HG02943 (cell line): Measurements from ENCODE around the gene MST1.
"Not testable (repeated sequence)": the region's sequence is repeated elsewhere in the genome, so short reads cannot be mapped to it uniquely, and the experiment has no call there.

Source experiments
- ATAC-seq: cut with Tn5 transposase; IDR thresholded peaks from one replicate; pipeline ENCODE4 v1.9.1; 2021; ENCODE audit warnings: mild to moderate bottlenecking, low read depth, moderate library complexity; ENCODE audit not compliant: unreplicated experiment

Gene MST1

GRCh38 chr3:49702672-49703071, 13.4 kb upstream of the MST1 start:
- ATAC-seq: no peak

GRCh38 chr3:49701388-49702077, 12.3 kb upstream of the MST1 start:
- ATAC-seq: no peak

GRCh38 chr3:49700453-49701128, 11.3 kb upstream of the MST1 start:
- ATAC-seq: no peak

- ATAC-seq: no peak
Observed at GRCh38 chr3:49700014-49700413, 10.7 kb upstream of the MST1 start.

- ATAC-seq: no peak
Observed at GRCh38 chr3:49699281-49699979, 10.2 kb upstream of the MST1 start.

- ATAC-seq: not testable (repeated sequence)
Observed at GRCh38 chr3:49695350-49696015, 6.2 kb upstream of the MST1 start.

- not testable (repeated sequence) for ATAC-seq
Observed at GRCh38 chr3:49694409-49695070, 5.3 kb upstream of the MST1 start.

GRCh38 chr3:49691481-49691880, 2.2 kb upstream of the MST1 start:
- ATAC-seq: not testable (repeated sequence)

GRCh38 chr3:49690856-49691255, 1.6 kb upstream of the MST1 start:
- not testable (repeated sequence) for ATAC-seq

- not testable (repeated sequence) for ATAC-seq
Observed at GRCh38 chr3:49689908-49690624, 792 bp upstream of the MST1 start.

- not testable (repeated sequence) for ATAC-seq
Observed at GRCh38 chr3:49688338-49689045, 782 bp downstream of the MST1 start.

GRCh38 chr3:49687424-49687795, 1.9 kb downstream of the MST1 start:
- not testable (repeated sequence) for ATAC-seq

GRCh38 chr3:49686769-49687423, 2.4 kb downstream of the MST1 start:
- ATAC-seq: not testable (repeated sequence)

GRCh38 chr3:49686346-49686745, 2.9 kb downstream of the MST1 start:
- ATAC-seq: not testable (repeated sequence)

- not testable (repeated sequence) for ATAC-seq
Observed at GRCh38 chr3:49685846-49686245, 3.4 kb downstream of the MST1 start.

- not testable (repeated sequence) for ATAC-seq
Observed at GRCh38 chr3:49685103-49685502, 4.2 kb downstream of the MST1 start.

- not testable (repeated sequence) for ATAC-seq
Observed at GRCh38 chr3:49684453-49684852, 4.8 kb downstream of the MST1 start.

GRCh38 chr3:49683162-49683561, 6.1 kb downstream of the MST1 start:
- no peak for ATAC-seq

GRCh38 chr3:49681543-49681942, 7.7 kb downstream of the MST1 start:
- ATAC-seq: no peak
